ENCODE measurements around the gene KRT3. TPM values are rescaled to one million over a fixed set of nuclear protein-coding genes. Genes with fewer than 3 reads are reported as not detected.
A peak's percentile ranks its signal among the peaks of the same experiment; 100 is the strongest.

The KRT3 gene
- total RNA-seq, 2 donors from 2014 or later: not detected

- Mint-ChIP-seq H3K27ac (no peak overlapping the region), H3K4me1 (peaks cover 3% of the 10 kb centered on the region), H3K4me3 (no peak overlapping the region), H3K36me3 (ENCODE audit: low read depth) (no peaks in the 10 kb centered on the region), H3K27me3 (peaks cover 37% of the 10 kb centered on the region)
- H3K9me3 ChIP-seq (ENCODE audit: control insufficient read depth, low read length, poor library complexity, severe bottlenecking): no peaks in the 10 kb centered on the region
- no peak for DNase-seq
- ATAC-seq: no peak
These were observed 18.8 kb upstream of the KRT3 start for GRCh38 chr12:52814710-52815155.

GRCh38 chr12:52813885-52814709 is 18.2 kb upstream of the KRT3 start, which contains the start of gene KRT4:
KRT4 (minus strand) TSS chr12:52814116; CDS start chr12:52814058, 58 bp downstream.
- ATAC-seq (no peak), DNase-seq (no peak)
- Mint-ChIP-seq H3K4me3 (no peak within 1 kb of the TSS), H3K27ac (no peak within 1 kb of the TSS), H3K36me3 (ENCODE audit: low read depth) (no peaks in the 10 kb centered on the region), H3K4me1 (peaks cover 3% of the 10 kb centered on the region), H3K27me3 (peaks cover 35% of the 10 kb centered on the region)
- H3K9me3 ChIP-seq (ENCODE audit: control insufficient read depth, low read length, poor library complexity, severe bottlenecking): no peaks in the 10 kb centered on the region

- no peaks in the 10 kb centered on the region for H3K9me3 ChIP-seq (ENCODE audit: control insufficient read depth, low read length, poor library complexity, severe bottlenecking)
- Mint-ChIP-seq H3K27me3 (peaks cover 35% of the 10 kb centered on the region), H3K4me1 (peaks cover 3% of the 10 kb centered on the region), H3K36me3 (ENCODE audit: low read depth) (no peaks in the 10 kb centered on the region), H3K4me3 (no peak overlapping the region), H3K27ac (no peak overlapping the region)
- no peak for ATAC-seq
- DNase-seq: no peak
These were observed 17.4 kb upstream of the KRT3 start for GRCh38 chr12:52813203-52813819.

GRCh38 chr12:52812749-52813148 is 16.8 kb upstream of the KRT3 start:
- Mint-ChIP-seq H3K36me3 (ENCODE audit: low read depth) (no peaks in the 10 kb centered on the region), H3K27me3 (peaks cover 35% of the 10 kb centered on the region), H3K27ac (no peak overlapping the region), H3K4me3 (no peak overlapping the region), H3K4me1 (no peaks in the 10 kb centered on the region)
- ATAC-seq (no peak), DNase-seq (no peak)
- no peaks in the 10 kb centered on the region for H3K9me3 ChIP-seq (ENCODE audit: control insufficient read depth, low read length, poor library complexity, severe bottlenecking)

- DNase-seq (no peak), ATAC-seq (no peak)
- Mint-ChIP-seq H3K4me1 (no peaks in the 10 kb centered on the region), H3K36me3 (ENCODE audit: low read depth) (no peaks in the 10 kb centered on the region), H3K27ac (no peak overlapping the region), H3K4me3 (no peak overlapping the region), H3K27me3 (peaks cover 34% of the 10 kb centered on the region)
- H3K9me3 ChIP-seq (ENCODE audit: control insufficient read depth, low read length, poor library complexity, severe bottlenecking): no peaks in the 10 kb centered on the region
These were observed 16.1 kb upstream of the KRT3 start for GRCh38 chr12:52812073-52812400.

- no peak for DNase-seq
- peaks cover 40% of the 10 kb centered on the region for H3K27me3 Mint-ChIP-seq
- no peaks in the 10 kb centered on the region for H3K9me3 ChIP-seq (ENCODE audit: control insufficient read depth, low read length, poor library complexity, severe bottlenecking)
- H3K36me3 Mint-ChIP-seq (ENCODE audit: low read depth): no peaks in the 10 kb centered on the region
- H3K4me1 Mint-ChIP-seq: no peaks in the 10 kb centered on the region
- ATAC-seq: no peak
- no peak overlapping the region for H3K4me3 Mint-ChIP-seq
- no peak overlapping the region for H3K27ac Mint-ChIP-seq
These were observed 15.5 kb upstream of the KRT3 start for GRCh38 chr12:52811191-52812072.

- Mint-ChIP-seq H3K36me3 (ENCODE audit: low read depth) (no peaks in the 10 kb centered on the region), H3K27me3 (peaks cover 48% of the 10 kb centered on the region), H3K4me3 (no peak overlapping the region), H3K4me1 (no peaks in the 10 kb centered on the region), H3K27ac (no peak overlapping the region)
- H3K9me3 ChIP-seq (ENCODE audit: control insufficient read depth, low read length, poor library complexity, severe bottlenecking): no peaks in the 10 kb centered on the region
- no peak for DNase-seq
- ATAC-seq: no peak
These were observed 14.6 kb upstream of the KRT3 start for GRCh38 chr12:52810554-52810953.

- peaks cover 48% of the 10 kb centered on the region for H3K27me3 Mint-ChIP-seq
- H3K4me1 Mint-ChIP-seq: no peaks in the 10 kb centered on the region
- H3K9me3 ChIP-seq (ENCODE audit: control insufficient read depth, low read length, poor library complexity, severe bottlenecking): no peaks in the 10 kb centered on the region
- DNase-seq (no peak), ATAC-seq (no peak)
- H3K27ac Mint-ChIP-seq: peak overlapping the region; percentile 43
- no peak overlapping the region for H3K4me3 Mint-ChIP-seq
- no peaks in the 10 kb centered on the region for H3K36me3 Mint-ChIP-seq (ENCODE audit: low read depth)
These were observed 13.2 kb upstream of the KRT3 start for GRCh38 chr12:52809166-52809565.

GRCh38 chr12:52808573-52809160 is 12.8 kb upstream of the KRT3 start:
- no peak overlapping the region for H3K27ac Mint-ChIP-seq

GRCh38 chr12:52807544-52808470 is 11.9 kb upstream of the KRT3 start:
- no peak overlapping the region for H3K27ac Mint-ChIP-seq
- H3K27me3 Mint-ChIP-seq: peaks cover 52% of the 10 kb centered on the region
- no peaks in the 10 kb centered on the region for H3K9me3 ChIP-seq (ENCODE audit: control insufficient read depth, low read length, poor library complexity, severe bottlenecking)
- H3K4me1 Mint-ChIP-seq: no peaks in the 10 kb centered on the region
- H3K36me3 Mint-ChIP-seq (ENCODE audit: low read depth): peaks cover 3% of the 10 kb centered on the region
- DNase-seq: no peak
- ATAC-seq: no peak
- H3K4me3 Mint-ChIP-seq: no peak overlapping the region

More at GRCh38 chr12:52808573-52809160, 12.8 kb upstream of the KRT3 start:
- peaks cover 52% of the 10 kb centered on the region for H3K27me3 Mint-ChIP-seq
- ATAC-seq (no peak), DNase-seq (no peak)
- no peaks in the 10 kb centered on the region for H3K36me3 Mint-ChIP-seq (ENCODE audit: low read depth)
- H3K4me1 Mint-ChIP-seq: no peaks in the 10 kb centered on the region
- H3K4me3 Mint-ChIP-seq: no peak overlapping the region
- H3K9me3 ChIP-seq (ENCODE audit: control insufficient read depth, low read length, poor library complexity, severe bottlenecking): no peaks in the 10 kb centered on the region

GRCh38 chr12:52806821-52807543 is 11.1 kb upstream of the KRT3 start:
- Mint-ChIP-seq H3K27me3 (peaks cover 52% of the 10 kb centered on the region), H3K4me1 (no peaks in the 10 kb centered on the region), H3K4me3 (no peak overlapping the region), H3K27ac (no peak overlapping the region), H3K36me3 (ENCODE audit: low read depth) (peaks cover 3% of the 10 kb centered on the region)
- H3K9me3 ChIP-seq (ENCODE audit: control insufficient read depth, low read length, poor library complexity, severe bottlenecking): no peaks in the 10 kb centered on the region
- ATAC-seq: no peak
- no peak for DNase-seq
